Activated CD4-positive, alpha-beta T cell treated with anti-CD3 and anti-CD28 coated beads, Interleukin-2, amount 50 U/mL, for 48 hours (primary cell): ENCODE results near the gene SH3BGRL2.
"Not testable (repeated sequence)": the region's sequence is repeated elsewhere in the genome, so short reads cannot be mapped to it uniquely, and the experiment has no call there.

Source experiments
- DNase-seq, 2 experiments: peaks; one replicate each; pipeline ENCODE4 v3.0.0-alpha.2; 2020

The SH3BGRL2 gene

DNA sequence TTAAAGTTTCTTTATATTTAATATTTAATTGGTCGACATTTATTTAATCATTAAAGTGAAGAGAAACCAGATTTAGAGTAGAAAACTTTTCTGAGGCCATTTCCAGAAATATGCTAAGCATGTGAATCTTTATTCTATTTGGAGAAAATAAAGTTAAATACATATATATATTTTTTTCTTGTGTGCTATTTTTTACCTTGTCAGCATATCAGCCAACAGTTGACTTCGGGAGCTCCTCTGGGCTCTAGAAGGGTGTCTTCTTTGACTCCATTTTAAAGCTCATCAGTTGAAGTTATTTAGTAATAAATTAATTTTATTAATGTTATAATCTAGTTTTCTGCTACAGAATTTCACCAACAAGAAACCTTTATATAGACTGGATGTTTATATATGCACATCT is 73.1 kb downstream of the SH3BGRL2 start:
- no peak for DNase-seq

DNA sequence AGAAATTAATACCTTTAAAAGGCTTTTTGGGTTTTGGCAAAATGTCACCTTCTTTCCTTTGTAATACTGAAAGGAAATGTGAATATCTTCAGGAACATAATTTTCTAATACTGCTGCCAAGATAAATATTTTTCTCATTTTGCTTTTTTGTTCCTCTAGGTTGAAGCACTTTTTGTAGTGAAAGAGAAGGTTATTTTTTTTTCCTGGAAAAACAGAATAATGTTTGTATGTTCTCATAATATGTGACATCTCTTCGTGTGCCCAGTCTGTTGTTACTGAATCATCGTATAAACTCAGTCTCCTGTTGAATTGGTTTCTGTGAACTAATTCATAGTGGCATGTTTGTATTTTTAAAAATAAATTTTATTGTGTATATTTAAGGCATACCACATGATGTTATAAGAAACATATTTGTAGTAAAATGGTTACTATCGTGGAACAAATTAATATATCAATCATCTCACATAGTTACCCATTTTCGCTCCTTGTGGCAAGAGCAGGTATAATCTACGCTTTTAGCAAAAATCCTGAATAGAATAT is 74.4 kb downstream of the SH3BGRL2 start:
- no peak for DNase-seq

DNA sequence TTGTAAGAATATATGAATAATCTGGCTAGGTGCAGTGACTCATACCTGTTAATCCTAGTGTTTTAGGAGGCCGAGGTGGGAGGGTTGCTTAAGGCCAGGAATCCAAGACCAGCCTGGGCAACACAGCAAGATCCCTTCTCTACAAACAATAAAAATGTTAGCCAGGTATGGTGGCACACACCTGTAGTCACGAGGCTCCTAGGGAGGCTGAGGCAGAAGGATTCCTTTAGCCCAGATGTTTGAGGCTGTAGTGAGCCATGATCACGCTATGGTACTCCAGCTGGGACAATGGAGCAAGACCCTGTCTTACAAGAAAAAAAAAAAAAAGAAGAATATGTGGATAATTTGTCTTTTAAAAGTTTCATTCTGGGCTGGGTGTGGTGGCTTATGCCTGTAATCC is 75.4 kb downstream of the SH3BGRL2 start:
- no peak for DNase-seq

DNA sequence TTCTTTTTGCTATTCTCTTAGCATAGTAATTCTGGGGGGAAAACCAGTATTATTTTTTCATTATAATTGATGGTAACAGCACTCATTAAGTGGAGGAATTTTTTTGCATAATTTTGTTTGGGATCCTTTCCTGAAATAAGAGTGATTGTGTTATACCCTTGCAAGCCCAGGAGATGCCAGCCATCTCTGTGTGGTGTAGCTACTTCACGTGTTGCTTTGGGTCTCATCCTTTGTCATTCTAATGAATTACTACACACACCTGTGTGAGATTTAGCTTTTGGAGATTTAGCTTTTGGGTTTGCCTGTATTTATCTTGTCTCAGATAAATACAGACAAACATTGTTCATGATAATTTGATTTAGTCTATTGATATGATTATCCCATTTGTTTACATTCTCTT is 76.5 kb downstream of the SH3BGRL2 start:
- no peak for DNase-seq

DNA sequence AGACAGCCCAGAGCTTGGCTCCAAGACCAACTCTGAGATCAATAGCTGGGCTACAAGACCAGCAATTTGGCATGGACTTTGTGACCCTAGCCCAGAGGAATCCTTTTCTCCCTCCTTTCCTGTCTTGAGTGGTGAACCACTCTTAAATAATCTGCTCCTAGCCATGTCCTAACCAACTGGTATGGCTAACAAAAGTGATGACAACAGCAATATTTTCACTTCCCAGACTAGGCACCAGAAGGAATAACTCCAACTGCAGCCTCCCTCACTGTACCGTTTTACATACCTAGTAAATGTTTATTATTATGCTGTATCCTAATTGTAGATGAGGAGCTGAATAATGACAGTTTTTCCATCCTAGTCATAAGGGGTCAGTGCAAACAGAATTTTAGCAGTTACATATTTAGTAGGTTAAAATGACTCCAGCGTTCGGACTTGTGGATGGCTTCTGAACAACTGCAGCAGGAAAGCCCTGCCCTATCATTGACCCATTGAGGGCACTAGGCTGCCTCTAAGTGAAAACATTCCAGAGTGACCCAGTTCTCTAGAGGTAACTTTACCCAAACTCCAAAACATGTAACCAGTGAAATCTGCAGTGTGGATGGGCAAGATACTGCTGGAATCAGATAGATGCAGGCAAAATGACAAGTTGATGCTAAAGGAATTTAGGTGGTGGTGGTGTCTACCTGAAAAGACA is 77.1 kb downstream of the SH3BGRL2 start:
- no peak for DNase-seq

DNA sequence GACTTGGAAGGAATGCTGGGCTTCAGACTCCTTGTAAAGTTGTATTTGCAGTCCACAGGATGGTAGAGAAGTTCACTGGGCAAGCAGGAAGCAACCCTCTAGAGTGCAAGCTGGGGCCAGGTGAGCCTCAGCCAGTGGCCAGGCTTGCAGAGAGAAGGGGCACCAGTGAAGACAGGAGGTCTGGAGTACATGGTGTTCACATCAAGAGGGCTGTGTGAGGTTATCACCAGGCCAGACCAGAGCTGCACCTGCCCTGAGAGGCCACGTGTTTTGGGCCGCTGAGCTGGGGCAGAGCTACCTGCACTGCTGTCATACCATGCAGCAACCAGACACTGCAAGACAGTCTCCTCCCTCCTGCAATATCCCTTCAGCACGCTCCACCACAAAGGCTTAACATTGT is 79.0 kb downstream of the SH3BGRL2 start:
- DNase-seq = no peak

DNA sequence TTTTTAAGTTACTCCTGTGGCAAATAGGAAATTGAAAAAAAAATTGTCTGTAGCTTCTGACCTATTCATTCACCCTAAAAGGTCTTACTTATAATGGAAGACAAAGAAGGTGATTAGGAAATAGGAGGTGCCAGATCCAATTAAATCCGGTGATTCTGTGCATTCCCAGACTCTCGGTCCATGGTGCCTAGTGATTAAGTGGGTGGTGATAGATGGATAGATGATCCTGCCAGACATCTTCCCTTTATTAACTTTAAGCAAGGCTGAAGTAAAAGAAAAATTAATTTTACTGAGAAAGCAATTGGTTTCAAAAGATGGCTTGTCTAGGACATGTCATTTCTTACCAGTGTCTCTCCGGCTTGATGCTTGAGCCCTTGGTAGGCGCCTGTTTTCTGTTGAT is 80.0 kb downstream of the SH3BGRL2 start:
- DNase-seq = no peak

DNA sequence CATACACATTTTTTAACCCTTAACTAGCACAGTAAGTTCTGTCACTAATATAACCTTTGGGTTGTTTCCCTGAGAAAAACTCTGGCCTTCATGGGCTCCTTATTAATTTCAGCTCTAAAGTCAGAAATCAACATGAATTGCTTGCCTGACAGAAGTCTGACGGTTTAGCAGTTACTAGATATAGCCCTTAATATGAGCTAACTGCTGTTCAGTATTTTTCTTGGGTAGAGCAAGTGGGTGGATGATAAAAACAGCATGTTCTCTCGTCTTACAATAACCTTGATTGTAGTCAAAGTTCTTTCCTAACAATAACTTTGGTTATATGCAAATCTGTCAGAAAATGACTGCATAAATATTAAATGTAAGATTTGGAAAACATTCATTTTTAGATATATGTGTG is 81.0 kb downstream of the SH3BGRL2 start:
- no peak for DNase-seq

DNA sequence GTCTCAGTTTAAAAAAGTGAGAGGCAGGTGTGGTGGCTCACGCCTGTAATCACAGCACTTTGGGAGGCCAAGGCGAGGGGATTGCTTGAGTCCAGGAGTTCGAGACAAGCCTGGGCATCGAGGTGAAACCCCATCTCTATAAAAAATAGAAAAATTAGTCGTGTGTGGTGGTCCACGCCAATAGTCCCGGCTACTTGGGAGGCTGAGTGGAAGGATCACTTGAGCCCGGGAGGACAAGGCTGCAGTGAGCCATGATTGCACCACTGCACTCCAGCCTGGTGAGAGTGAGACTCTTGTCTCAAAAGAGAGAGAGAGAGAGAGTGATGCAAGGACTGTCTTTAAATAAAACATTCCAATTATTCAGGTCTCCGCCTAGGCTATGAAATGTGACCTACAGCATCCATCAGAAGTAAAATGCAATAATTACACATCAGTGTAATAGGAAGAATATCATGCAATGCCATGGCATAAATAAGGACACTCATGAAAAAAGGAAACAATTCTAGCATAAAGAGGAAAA is 81.5 kb downstream of the SH3BGRL2 start:
- DNase-seq = no peak

DNA sequence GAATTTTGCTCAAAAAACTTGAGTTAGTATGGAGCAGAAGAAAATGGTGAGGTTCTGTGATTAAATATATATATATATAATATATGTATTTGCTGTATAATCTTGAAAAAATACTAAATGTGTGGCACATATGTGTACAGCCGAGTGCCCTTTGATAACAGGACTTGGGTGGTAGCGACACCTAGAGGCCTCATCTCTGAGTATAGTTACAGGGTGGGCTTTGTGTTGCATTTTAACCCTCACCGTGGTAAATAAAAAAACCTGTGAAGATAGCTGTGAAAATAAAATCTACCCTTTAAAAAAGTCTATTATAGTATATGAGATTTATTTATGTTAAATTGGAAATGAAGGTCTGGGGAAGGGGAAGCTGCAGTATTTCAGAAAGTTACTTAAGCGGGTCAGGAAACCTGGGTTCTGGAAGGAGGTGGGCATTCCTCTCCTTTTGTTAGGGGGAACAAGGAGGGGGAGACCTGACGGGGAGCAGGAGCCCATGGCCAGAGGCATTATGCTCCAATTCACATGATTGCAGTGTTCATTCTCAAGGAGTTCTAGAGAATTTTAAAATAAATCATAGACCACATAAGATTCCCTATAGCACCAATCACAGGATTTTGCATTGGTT is 82.7 kb downstream of the SH3BGRL2 start:
- peak; percentile 29 to 47 for DNase-seq

DNA sequence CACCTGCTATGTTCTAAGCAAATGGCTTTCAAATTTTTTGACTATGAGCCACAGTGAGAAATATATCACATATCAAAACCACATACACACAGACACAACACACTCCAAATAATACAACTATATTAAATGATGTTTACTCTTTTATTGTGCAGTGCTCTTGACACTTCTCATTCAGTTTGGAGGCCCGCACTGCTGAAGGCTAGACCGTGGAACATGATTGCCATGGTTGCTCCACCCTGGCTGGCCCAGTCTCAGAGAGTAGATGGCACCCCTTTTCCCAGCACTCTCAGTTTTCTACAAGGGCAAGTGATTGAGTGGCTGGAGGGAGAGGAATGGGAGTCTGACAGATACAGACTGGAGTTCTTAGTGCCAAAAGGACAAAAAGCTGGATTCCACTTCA is 86.9 kb downstream of the SH3BGRL2 start:
- DNase-seq = no peak

- no peak for DNase-seq
Measured at GRCh38 chr6:79718509-79719247, 87.5 kb downstream of the SH3BGRL2 start.

DNA sequence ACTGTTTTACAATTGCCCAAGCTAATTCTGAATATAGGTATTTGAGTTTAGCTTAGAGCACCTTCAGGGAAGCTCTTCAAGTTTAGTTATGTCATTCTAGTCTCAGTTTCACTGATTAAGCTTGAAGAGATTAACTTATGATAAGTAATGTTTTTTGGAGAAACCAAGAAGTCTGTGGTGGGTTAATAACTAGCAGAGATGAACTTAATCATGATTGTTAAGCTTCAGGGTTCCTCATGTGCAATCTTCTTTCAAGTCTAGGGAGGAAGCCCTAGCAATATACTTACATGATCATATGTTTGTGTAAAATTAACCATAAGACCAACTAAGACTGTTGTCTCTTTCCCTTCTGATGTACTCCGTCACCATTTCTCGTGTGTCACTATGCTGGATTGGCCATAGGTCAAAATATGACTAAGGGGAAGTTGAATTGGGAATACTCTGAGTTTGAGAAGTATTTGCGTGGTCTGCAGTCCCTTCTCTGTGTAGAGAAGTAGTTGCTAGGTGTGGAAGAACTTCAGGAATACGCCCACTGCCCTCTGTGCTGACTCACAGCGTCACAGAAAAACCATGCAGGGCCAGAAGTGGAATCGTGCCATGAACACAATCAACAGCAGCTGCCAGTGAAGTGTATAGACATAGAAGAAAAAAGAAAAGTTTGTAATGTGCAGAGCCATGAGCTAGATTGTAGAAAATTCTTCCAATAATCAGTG is 88.3 kb downstream of the SH3BGRL2 start:
- DNase-seq = no peak

DNA sequence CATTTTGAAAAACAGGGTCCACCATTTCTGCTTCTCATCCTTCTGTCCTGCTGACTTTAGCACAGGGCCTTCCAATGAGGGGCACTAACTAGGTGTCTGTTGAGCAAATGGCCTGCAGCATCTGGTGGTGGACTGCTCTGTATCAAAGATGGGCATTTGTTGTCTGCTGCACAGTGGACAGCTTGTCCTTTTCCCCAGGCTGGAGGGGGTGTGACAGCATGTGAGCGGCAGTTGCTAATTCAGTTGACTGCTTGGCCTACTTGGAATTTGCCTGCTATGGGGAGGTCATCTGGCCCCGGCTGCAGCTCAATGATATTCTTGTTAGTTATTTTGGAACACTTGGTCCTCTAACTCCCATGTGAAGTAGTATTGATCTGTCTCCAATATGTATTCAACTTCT is 93.7 kb downstream of the SH3BGRL2 start:
- no peak for DNase-seq

GRCh38 chr6:79731471-79731870 is 100.3 kb downstream of the SH3BGRL2 start:
- no peak for DNase-seq

DNA sequence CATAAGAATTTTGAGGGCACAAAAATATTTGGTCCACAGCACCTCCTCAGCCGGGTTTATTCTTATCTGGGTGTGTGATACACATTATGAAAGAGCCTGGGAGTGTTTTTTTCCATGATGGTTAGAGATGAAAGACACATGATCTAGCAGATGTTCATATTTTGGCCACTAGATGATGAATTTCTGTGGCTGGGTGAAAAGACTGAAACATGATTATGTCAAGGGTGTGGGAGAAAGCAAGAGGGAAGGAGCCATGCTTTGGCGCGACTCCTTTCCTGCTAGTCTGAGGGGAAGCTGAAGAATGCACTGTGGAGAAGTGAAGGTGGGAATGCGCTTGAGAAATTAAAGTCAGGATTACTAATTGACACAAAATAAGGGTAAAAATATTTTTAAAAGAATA is 102.3 kb downstream of the SH3BGRL2 start:
- DNase-seq = no peak

GRCh38 chr6:79734374-79734773 is 103.2 kb downstream of the SH3BGRL2 start:
- DNase-seq = no peak

DNA sequence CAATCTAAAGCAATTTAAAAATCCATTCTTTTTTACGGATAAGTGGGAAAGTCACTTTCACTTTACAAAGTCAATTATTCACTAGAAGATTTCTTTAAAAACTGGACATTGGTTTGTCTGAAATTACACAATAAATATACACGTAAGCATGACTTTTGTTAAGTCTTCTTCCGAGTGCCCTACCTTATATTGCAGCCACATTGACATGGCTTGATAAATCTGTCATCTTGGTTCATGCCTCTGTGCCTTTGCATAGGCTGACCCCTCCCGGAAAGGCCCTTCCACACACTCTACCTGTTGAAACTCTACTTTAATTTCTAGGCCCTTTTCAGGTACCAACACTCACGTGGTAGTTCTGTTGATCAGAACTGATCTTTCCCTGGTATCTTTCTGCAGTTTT is 104.1 kb downstream of the SH3BGRL2 start:
- no peak for DNase-seq

- DNase-seq = no peak
Measured at GRCh38 chr6:79737172-79737571, 106.0 kb downstream of the SH3BGRL2 start.

DNA sequence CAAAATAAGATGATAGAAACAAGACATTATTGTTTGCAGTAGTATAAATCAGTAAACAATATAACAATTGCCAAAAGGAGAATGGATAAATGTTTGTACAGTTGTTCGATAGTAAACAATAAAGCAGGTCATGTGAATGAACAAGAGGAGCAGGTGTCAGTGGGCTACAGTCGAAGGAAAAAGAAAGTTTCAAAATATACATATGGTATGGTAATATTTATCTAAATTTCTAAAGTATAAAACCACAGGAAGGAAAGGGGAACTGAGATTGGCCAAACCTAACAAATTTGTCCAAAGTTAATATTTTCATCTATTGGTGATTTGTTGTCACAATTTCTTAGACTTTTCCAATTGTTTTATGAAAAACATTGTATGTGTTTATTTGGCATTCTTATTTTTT is 110.9 kb downstream of the SH3BGRL2 start:
- no peak for DNase-seq

DNA sequence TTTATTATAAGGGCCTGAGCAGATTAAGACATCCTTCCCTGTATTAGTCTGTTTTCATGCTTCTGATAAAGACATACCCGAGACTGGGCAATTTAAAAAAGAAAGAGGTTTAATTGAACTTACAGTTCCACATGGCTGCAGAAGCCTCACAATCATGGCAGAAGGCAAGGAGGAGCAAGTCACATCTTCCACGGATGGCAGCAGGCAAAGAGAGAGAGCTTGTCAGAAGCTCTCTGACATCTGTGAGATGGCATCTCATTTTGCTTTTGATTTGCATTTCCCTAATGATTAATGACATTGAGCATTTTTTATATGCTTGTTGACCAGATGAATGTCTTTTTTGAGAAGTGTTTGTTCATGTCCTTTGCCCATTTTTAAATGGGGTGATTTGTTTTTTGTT is 114.2 kb downstream of the SH3BGRL2 start:
- DNase-seq = not testable (repeated sequence)

DNA sequence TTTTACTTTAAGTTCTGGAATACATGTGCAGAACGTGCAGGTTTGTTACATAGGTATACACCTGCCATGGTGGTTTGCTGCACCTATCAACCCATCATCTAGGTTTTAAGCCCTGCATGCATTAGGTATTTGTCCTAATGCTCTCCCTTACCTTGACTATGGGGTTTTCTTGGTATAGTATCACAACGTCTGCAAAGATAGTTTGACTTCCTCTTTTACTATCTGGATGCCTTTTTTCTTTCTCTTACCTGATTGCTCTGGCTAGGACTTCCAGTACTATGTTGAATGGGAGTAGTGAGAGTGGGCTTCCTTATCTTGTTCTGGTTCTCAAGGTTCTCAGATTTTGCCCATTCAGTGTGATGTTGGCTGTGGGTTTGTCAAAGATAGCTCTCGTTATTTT is 115.2 kb downstream of the SH3BGRL2 start:
- DNase-seq = not testable (repeated sequence)

DNA sequence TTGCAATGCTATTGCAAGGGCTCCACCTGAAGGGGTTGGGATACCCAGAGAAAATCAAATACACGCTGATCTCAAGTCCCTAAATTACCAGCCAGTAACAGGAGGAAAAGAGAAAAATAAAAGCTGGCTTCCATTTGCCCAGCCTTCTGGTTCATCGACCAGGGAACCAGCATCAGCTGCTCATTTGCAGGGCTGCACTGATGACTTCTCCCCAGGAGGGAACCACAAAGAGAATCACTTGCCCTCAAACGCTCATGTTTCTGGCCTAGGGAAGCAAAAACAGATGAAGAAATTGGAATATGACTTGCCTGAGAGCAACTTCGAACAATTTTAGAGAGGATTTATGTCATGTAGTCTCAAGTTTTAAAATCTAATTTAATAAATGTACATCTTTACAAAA is 119.7 kb downstream of the SH3BGRL2 start:
- no peak for DNase-seq
